NB4 (cell line): ENCODE data around the gene IRF1.

Source experiments
- DNase-seq: peaks from one replicate; pipeline ENCODE4 v3.0.0; 2010; ENCODE audit warnings: low read depth
- H3K4me3 ChIP-seq: one replicate; pipeline ENCODE4 v1.5.1; 2011; ENCODE audit warnings: mild to moderate bottlenecking, low read depth, low read length, moderate library complexity
- CTCF ChIP-seq: IDR thresholded peaks from one replicate; pipeline ENCODE4 v1.5.1; 2012; ENCODE audit warnings: low read depth, low read length
- MYC ChIP-seq: IDR thresholded peaks from 2 replicates; pipeline ENCODE4 v1.6.1; 2011; ENCODE audit warnings: low read depth, low read length
- POLR2A ChIP-seq: IDR thresholded peaks from 2 replicates; pipeline ENCODE4 v1.6.1; 2011; ENCODE audit warnings: mild to moderate bottlenecking; ENCODE audit not compliant: insufficient read length; ENCODE audit errors: extremely low read depth
- TF ChIP-seq, protein P1 (sequence below): IDR thresholded peaks from 2 replicates; pipeline ENCODE4 v1.6.1; 2011; ENCODE audit warnings: low read depth, low read length

IRF1 gene

DNA sequence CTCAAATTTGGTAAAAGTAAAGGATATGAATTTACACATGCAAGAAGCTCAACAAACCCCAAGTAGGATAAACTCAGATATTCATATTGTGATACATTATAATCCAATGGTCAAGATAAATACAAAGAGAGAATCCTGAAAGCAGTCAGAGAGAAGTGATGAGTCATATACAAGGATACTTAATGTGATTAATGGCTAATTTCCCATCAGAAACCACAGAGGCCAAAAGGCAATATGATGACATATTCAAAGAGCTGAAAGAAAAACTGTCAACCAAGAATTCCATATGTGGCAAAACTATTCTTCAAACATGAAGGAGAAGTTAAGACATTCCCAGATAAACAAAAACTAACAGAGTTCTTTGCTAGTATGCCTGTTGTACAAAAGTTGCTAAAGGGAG, 19.5 kb upstream of the IRF1 start:
- no peak overlapping the region for H3K4me3 ChIP-seq
- no peak for DNase-seq
- TF ChIP-seq, protein P1, sequence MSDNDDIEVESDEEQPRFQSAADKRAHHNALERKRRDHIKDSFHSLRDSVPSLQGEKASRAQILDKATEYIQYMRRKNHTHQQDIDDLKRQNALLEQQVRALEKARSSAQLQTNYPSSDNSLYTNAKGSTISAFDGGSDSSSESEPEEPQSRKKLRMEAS: no peak
- TF ChIP-seq MYC (no peak), CTCF (no peak), POLR2A (no peak)

GRCh38 chr5:132506094-132506692, 15.6 kb upstream of the IRF1 start:
- no peak overlapping the region for H3K4me3 ChIP-seq
- DNase-seq: peak; percentile 64
- TF ChIP-seq, protein P1: no peak
- TF ChIP-seq CTCF (peak; percentile 80), MYC (no peak)

GRCh38 chr5:132505641-132506040, 15.1 kb upstream of the IRF1 start:
- TF ChIP-seq, protein P1: no peak
- no peak for DNase-seq

DNA sequence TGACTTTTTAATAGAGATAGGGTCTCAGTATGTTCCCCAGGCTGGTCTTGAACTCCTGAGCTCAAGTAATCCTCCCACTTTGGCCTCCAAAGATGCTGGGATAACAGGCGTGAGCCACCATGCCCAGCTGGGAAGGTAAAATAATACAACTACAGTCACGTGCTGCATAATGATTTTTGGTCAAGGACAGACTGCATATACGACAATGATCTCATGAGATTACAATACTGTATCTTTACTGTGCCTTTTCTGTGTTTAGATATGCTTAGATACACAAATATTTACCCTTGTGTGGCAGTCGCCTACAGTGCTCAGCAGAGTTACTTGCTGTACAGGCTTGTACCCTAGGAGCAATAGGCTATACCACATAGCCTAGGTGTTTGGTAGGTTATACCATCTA, 14.2 kb upstream of the IRF1 start:
- H3K4me3 ChIP-seq: no peak overlapping the region
- no peak for DNase-seq
- no peak for TF ChIP-seq MYC
- TF ChIP-seq, protein P1: no peak
- no peak for TF ChIP-seq POLR2A
- TF ChIP-seq CTCF: no peak

More at GRCh38 chr5:132505641-132506040, 15.1 kb upstream of the IRF1 start:
- H3K4me3 ChIP-seq: no peak overlapping the region

DNA sequence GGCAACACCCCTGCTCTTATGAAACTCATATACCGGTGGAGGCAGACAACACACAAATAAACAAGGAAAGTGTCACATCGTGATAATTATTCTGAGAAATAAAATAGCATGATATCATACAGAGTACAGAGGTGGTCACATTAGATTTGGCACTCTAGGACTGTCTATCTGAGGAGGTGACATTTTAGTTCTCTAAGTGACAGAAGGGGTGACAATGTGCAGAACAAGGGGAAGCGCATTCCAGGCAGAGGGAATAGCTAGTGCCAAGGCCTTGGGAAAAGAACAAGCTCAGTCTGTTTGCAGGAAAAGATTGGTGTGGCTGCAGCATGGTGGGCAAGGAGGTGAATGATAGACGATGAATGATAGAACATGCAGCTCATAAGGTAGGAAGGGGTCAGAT, 12.7 kb upstream of the IRF1 start:
- TF ChIP-seq CTCF (no peak), POLR2A (no peak), MYC (no peak)
- TF ChIP-seq, protein P1: no peak
- H3K4me3 ChIP-seq: no peak overlapping the region
- no peak for DNase-seq

GRCh38 chr5:132501961-132502931, 11.7 kb upstream of the IRF1 start:
- DNase-seq: no peak
- TF ChIP-seq, protein P1: no peak
- no peak for TF ChIP-seq MYC
- TF ChIP-seq POLR2A: no peak
- H3K4me3 ChIP-seq: no peak overlapping the region
